Measurements from ENCODE around the gene CFAP90.

DNA sequence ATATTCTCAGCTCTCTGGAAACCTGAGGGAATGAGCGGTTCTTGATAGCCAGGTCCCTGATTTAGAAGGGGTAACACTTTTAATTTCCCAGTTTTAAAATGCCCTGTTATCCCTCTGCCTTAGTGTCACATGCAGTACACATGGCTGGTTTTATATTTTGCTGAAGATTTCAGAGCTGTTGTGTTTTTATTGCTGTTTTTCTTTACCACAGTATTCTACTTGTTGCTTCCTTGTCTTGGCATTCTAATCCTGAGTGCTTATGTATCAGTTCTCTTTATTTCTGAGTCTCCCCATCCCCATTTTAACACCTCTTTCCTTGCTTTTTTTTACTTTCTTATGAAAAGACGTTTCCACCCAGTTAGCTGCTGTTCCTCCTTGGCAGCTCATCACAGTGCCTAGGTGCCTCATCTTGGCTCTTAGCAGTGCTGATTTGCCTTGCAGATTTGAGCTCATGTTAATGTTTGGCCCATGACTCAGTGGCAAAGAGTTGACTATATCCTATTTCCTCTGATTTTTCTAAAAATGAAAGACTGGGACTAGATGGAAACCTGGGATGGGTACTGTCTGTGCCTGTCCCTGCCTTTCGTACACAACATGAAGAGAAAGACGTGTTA is 21.7 kb upstream of the CFAP90 start:
- no peak for TF ChIP-seq EZH2phosphoT487 (IDR thresholded peaks at IDR 0.05; ENCODE audit: low read depth)
- TF ChIP-seq, protein P1, sequence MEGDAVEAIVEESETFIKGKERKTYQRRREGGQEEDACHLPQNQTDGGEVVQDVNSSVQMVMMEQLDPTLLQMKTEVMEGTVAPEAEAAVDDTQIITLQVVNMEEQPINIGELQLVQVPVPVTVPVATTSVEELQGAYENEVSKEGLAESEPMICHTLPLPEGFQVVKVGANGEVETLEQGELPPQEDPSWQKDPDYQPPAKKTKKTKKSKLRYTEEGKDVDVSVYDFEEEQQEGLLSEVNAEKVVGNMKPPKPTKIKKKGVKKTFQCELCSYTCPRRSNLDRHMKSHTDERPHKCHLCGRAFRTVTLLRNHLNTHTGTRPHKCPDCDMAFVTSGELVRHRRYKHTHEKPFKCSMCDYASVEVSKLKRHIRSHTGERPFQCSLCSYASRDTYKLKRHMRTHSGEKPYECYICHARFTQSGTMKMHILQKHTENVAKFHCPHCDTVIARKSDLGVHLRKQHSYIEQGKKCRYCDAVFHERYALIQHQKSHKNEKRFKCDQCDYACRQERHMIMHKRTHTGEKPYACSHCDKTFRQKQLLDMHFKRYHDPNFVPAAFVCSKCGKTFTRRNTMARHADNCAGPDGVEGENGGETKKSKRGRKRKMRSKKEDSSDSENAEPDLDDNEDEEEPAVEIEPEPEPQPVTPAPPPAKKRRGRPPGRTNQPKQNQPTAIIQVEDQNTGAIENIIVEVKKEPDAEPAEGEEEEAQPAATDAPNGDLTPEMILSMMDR (IDR thresholded peaks at IDR 0.05; ENCODE audit: low read depth, low read length): no peak

Measured in OCI-LY3 (cell line).